GF-D8 (cell line): ENCODE data around the gene L3MBTL2.
"Not testable (repeated sequence)": the region's sequence is repeated elsewhere in the genome, so short reads cannot be mapped to it uniquely, and the experiment has no call there.

ENCODE experiments used
- DNase-seq: peaks from one replicate; lab custom pipeline; 2025; lab: John Stamatoyannopoulos, UW

The L3MBTL2 gene

GRCh38 chr22:41241133-41241676 is 36.1 kb downstream of the L3MBTL2 start:
- DNase-seq: no peak

DNA sequence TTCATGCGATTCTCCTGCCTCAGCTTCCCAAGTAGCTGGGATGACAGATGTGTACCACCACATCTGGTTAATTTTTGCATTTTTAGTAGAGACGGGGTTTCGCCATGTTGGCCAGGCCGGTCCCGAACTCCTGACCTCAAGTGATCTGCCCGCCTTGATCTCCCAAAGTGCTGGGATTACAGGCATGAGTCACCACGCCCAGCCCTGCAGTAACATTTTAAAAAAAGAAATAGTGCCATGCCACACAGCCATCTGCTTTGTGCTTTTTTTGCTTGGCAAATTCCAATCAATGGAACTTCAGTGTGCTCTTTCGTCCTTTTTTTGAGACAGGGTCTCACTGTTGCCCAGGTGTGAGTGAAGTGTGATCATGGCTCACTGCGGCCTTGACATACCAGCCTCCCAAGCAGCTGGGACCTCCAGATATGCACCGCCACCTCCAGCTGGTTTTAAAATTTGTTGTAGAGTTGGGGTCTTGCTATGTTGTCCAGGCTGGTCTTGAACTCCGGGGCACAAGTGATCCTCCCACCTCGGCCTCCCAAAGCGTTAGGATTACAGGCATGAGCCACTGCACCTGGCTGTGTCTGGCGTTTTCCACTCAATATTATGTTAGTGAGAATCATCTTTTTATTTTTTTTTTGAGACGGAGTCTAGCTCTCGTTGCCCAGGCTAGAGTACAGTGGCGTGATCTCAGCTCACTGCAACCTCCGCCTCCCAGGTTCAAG is 37.4 kb downstream of the L3MBTL2 start:
- DNase-seq: no peak

DNA sequence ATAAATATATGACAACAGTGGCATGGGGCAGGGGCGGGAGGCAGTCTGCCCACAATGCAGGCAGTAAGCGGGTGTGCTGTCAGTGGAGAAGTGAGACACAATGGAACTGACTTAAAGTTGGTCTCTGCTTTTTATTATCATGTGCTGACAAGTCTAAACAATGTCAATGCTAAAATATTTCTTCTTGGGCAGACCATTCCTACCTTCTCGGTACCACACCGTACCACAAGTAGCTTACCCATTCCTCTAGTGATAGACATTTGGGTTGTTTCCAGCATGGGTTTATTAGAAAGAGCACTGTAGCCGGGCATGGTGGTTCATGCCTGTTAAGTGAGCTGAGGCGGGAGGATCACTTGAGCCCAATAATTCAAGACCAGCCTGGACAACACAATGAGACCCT is 38.2 kb downstream of the L3MBTL2 start:
- no peak for DNase-seq

- no peak for DNase-seq
Observed at GRCh38 chr22:41245917-41246499, 40.9 kb downstream of the L3MBTL2 start.

GRCh38 chr22:41247703-41248102 is 42.6 kb downstream of the L3MBTL2 start:
- DNase-seq: no peak

DNA sequence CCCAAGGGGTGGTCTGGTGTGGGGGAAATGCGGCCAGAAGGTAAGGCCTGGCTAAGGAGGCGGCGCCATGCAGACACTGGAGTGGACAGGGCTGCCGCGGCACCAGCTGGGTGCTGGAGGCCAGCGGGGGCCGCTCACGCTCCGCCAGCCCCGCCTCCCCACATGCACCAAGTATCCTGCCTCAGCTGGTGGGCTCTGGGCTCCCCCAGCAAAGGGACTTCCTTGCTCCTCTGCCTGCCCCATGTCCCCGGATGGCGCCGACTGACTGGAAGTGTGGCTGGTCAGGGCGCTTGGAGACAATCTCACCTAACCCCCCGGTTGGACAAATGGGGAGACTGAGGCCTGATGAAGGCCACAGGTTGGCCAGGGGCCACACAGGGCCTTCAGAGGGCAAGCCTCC is 43.2 kb downstream of the L3MBTL2 start:
- no peak for DNase-seq

GRCh38 chr22:41248758-41249157 is 43.6 kb downstream of the L3MBTL2 start:
- DNase-seq: no peak

DNA sequence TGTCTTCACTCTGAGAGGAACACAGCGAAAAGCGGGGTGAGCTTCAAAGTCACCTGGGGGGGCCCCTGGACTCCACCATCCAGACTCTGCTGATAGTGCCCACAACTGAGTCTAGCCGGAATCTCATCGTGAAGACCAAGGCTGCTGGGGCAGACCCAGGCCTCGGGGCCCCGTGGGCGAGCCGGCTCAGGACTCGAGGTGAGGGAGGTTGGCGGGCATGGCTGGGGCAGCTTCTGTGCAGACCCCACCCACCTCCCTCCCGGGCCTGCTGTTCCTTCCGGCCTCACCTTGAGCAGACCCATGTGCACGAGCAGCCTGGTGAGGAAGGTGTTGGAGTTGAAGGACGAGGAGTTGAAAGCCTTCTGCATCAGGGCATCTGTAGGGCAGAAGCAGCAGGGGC is 44.3 kb downstream of the L3MBTL2 start:
- DNase-seq: no peak

DNA sequence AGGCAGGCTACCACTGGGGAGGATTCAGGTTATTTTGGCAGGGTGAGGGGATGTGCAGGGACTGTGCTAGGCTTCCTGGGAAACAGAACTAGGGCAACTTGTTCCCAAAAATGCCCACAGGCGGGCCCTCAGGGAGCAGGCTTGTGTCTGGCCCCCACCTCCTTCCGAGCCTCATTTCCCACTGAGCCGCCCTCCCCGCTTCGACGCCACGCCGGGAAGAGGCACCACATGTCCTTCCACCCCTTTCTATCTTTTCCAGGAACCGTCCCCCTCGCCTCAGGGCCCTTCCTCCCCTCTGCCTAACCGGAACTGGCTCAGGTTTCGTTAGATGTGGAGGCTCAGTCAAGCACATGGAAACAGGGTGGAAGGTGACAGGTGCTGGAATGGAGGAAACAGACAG is 45.0 kb downstream of the L3MBTL2 start:
- DNase-seq: no peak

GRCh38 chr22:41252365-41252764 is 47.3 kb downstream of the L3MBTL2 start:
- no peak for DNase-seq

- no peak for DNase-seq
Observed at GRCh38 chr22:41254230-41254629, 49.1 kb downstream of the L3MBTL2 start.

GRCh38 chr22:41256254-41257253 is 51.4 kb downstream of the L3MBTL2 start:
- DNase-seq: no peak

DNA sequence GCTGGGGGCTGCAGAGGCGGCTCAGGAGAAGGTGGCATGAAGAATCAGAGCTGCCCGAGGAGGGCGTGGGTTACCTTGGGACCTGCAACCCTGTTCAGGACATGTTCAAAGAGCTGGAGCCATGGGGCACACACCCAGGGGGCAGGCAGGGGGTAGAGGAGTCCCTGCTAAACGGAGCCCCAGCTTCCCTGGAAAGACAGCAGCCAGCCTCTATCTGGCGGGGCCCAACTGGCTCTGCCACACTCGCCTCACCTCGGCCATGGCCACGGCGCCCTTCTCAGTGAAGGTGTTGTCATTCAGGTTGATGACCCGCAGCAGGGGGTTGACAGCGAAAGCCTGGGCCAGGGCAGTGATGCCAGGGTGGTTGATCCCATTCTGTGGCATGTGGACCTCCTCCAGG is 52.6 kb downstream of the L3MBTL2 start:
- no peak for DNase-seq

DNA sequence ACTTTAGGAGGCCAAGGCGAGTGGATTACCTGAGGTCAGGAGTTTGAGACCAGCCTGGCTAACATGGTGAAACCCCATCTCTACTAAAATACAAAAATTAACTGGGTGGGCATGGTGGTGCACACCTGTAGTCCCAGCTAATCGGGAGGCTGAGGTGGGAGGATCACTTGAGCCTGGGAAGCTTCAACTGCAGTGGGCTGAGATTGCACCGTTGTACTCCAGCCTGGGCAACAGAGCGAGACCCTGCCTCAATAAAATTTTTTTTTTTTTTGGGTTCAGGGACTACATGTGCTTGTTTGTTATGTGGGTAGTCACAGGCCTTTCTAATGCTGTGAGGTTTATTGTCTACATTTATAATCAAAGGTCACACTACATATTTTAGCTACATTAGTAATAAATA is 54.6 kb downstream of the L3MBTL2 start:
- DNase-seq: not testable (repeated sequence)

- DNase-seq: no peak
Observed at GRCh38 chr22:41260871-41261270, 55.8 kb downstream of the L3MBTL2 start.

DNA sequence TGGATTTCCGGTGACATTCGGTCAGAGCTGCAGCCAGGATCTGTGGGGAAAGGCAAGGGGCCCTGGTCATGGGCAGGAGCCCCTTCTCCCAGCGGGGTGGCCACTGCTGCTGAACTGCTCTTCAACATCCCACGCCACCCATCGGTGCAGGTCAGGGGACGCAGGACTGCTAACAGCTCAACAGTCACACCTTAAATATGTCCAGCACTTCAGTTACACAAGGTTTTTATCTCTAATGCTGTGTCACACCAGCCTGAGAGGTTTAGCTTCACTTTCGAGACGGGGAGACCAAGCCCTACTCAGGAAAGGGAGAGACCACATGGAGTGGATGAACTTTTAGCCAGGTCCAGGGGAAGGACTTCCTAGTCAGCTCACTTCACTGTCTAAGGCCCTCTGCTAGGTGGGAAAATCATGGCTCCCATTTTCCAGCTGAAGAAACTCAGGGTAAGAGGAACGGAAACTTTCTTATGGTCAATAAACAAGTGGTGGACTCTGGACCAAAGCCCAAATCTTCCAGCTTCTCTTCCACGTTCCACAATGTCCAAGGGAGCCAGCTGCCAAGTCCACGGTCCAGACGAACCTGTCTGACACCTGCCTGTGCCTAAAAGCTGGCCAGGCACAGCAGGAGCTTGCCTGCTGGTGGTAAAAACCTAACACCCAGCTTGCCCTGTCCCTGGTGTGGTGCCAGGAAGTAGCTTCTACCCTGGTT is 56.6 kb downstream of the L3MBTL2 start:
- DNase-seq: no peak

DNA sequence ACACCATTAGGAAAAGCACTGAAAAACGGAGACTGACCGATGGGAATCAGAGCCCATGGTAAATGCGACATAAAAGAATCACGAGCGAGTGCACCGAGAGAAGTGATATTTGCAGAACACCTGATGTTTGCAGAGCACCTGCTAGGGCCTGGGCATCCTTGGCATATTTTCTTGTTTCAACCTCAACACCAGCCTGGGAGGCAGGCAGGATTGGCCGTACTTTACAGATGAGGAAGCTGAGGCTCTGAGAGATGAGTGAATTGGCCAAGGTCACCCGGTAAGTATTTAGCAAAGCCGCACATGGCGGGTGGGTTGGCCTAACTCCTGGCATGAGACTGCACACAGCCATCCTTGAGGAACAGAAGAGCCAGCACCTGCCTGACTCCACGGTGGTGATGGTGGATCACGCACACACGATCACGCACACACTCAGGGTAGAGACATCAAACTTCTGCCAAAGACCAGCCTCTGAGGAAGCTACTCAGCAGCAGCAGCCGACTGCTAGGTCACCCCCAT is 57.2 kb downstream of the L3MBTL2 start:
- no peak for DNase-seq

GRCh38 chr22:41263704-41264103 is 58.6 kb downstream of the L3MBTL2 start:
- no peak for DNase-seq

- no peak for DNase-seq
Observed at GRCh38 chr22:41264408-41264941, 59.4 kb downstream of the L3MBTL2 start.

- no peak for DNase-seq
Observed at GRCh38 chr22:41267958-41268357, 62.8 kb downstream of the L3MBTL2 start.

DNA sequence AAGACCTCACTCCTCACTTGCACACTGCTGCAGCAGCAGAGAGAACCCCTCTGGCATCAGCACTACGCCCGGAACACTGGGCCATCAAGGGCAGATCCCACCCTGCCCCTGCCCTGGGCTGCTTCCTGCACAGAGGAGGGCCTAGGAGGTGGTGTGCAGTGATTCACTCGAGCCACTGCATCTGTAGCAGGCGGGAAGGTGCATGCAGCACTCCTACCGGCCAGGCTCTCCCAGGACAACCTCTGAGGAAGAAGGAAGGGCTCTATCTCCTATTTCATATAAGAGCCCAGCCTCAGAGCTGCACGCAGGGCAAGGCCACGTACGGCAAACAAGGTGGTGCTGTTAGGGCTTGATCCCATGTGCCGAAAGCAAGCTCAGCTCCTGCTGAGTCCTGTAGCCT is 66.7 kb downstream of the L3MBTL2 start:
- DNase-seq: no peak
